DOHH2 (cell line): ENCODE results near the gene ATP4B.

Source experiments
- H3F3A ChIP-seq: fragments of 200-600 bp; sonication (generic), shearing (Covaris generic); 2 replicates; pipeline ENCODE4 v1.6.0; 2016; ENCODE audit warnings: antibody characterized with exemption, mild to moderate bottlenecking; ENCODE audit not compliant: control insufficient read depth, insufficient read depth
- H3K27ac ChIP-seq: fragments of 200-600 bp; sonication (generic); 2 replicates; pipeline ENCODE4 v1.5.1; 2014; ENCODE audit warnings: low read depth, mild to moderate bottlenecking, low read length, moderate library complexity
- H3K27me3 ChIP-seq: fragments of 200-600 bp; sonication (generic); 2 replicates; pipeline ENCODE4 v1.6.1; 2014; ENCODE audit warnings: mild to moderate bottlenecking, low read length, mixed read lengths; ENCODE audit not compliant: control insufficient read depth
- H3K36me3 ChIP-seq: fragments of 200-600 bp; sonication (generic); 2 replicates; pipeline ENCODE4 v1.6.1; 2014; ENCODE audit warnings: mild to moderate bottlenecking, low read length, moderate library complexity, mixed read lengths; ENCODE audit not compliant: control insufficient read depth
- H3K4me1 ChIP-seq: fragments of 200-600 bp; sonication (generic); 2 replicates; pipeline ENCODE4 v1.6.1; 2014; ENCODE audit warnings: mild to moderate bottlenecking, low read length, mixed read lengths; ENCODE audit not compliant: control insufficient read depth
- H3K4me2 ChIP-seq: fragments of 200-600 bp; sonication (generic); 2 replicates; pipeline ENCODE4 v1.6.0; 2014; ENCODE audit warnings: mild to moderate bottlenecking, low read length, moderate library complexity
- H3K4me3 ChIP-seq: fragments of 200-600 bp; sonication (generic); 2 replicates; pipeline ENCODE4 v1.5.1; 2014; ENCODE audit warnings: mild to moderate bottlenecking, low read length, mixed read lengths
- H3K79me2 ChIP-seq: fragments of 200-600 bp; sonication (generic); 2 replicates; pipeline ENCODE4 v1.6.1; 2014; ENCODE audit warnings: mild to moderate bottlenecking, low read length, mixed read lengths; ENCODE audit not compliant: control insufficient read depth
- H3K9me2 ChIP-seq: fragments of 200-600 bp; sonication (generic); replicated peaks from 2 replicates; pipeline ENCODE4 v1.6.1; 2014; ENCODE audit warnings: mild to moderate bottlenecking, low read length, mixed read lengths; ENCODE audit not compliant: control insufficient read depth
- H3K9me3 ChIP-seq: fragments of 200-600 bp; sonication (generic); 2 replicates; pipeline ENCODE4 v1.6.1; 2014; ENCODE audit warnings: antibody characterized with exemption, low read length, mixed read lengths; ENCODE audit not compliant: control insufficient read depth, insufficient read depth
- H4K20me1 ChIP-seq: fragments of 200-600 bp; sonication (generic); 2 replicates; pipeline ENCODE4 v1.6.0; 2014; ENCODE audit warnings: low read depth, mild to moderate bottlenecking, antibody characterized with exemption, low read length, moderate library complexity; ENCODE audit not compliant: control insufficient read depth, insufficient read depth
- CTCF ChIP-seq: fragments of 200-600 bp; sonication (generic); IDR thresholded peaks from one replicate; pipeline ENCODE4 v1.5.1; 2014; ENCODE audit warnings: antibody characterized with exemption, mild to moderate bottlenecking, low read depth, low read length; ENCODE audit not compliant: poor library complexity, severe bottlenecking
- EZH2phosphoT487 ChIP-seq: fragments of 200-600 bp; sonication (generic); IDR thresholded peaks from 2 replicates; pipeline ENCODE4 v1.6.1; 2017; ENCODE audit warnings: borderline replicate concordance, mild to moderate bottlenecking, antibody characterized with exemption, low read length, moderate library complexity, mixed read lengths

ATP4B gene

GRCh38 chr13:113621046-113621445, 37.0 kb downstream of the ATP4B start:
- H3K4me2 ChIP-seq, result no peak overlapping the region
- no peaks in the 10 kb centered on the region for H3K4me1 ChIP-seq
- H3K9me3 ChIP-seq, result no peaks in the 10 kb centered on the region
- H3K27me3 ChIP-seq, result no peaks in the 10 kb centered on the region
- TF ChIP-seq CTCF (no peak), EZH2phosphoT487 (no peak)
- H3K27ac ChIP-seq, result no peak overlapping the region
- peaks cover 98% of the 10 kb centered on the region for H3K79me2 ChIP-seq
- peaks cover 12% of the 10 kb centered on the region for H4K20me1 ChIP-seq
- peaks cover 86% of the 10 kb centered on the region for H3K36me3 ChIP-seq
- no peak overlapping the region for H3K4me3 ChIP-seq
- no peaks in the 10 kb centered on the region for H3K9me2 ChIP-seq
- H3F3A ChIP-seq, result no peaks in the 10 kb centered on the region

GRCh38 chr13:113620036-113620796, 37.8 kb downstream of the ATP4B start:
- Histone ChIP-seq H3K27me3 (no peaks in the 10 kb centered on the region), H3K27ac (no peak overlapping the region), H3K4me1 (no peaks in the 10 kb centered on the region), H3K4me2 (no peak overlapping the region), H4K20me1 (peaks cover 12% of the 10 kb centered on the region), H3K9me2 (no peaks in the 10 kb centered on the region), H3K9me3 (no peaks in the 10 kb centered on the region), H3K36me3 (peaks cover 86% of the 10 kb centered on the region), H3K79me2 (peaks cover 98% of the 10 kb centered on the region), H3K4me3 (no peak overlapping the region), H3F3A (no peaks in the 10 kb centered on the region)
- no peak for TF ChIP-seq CTCF
- no peak for TF ChIP-seq EZH2phosphoT487

- H3K4me1 ChIP-seq, result no peaks in the 10 kb centered on the region
- H4K20me1 ChIP-seq, result peaks cover 22% of the 10 kb centered on the region
- H3K79me2 ChIP-seq, result peaks cover 98% of the 10 kb centered on the region
- H3K9me3 ChIP-seq, result no peaks in the 10 kb centered on the region
- H3K9me2 ChIP-seq, result no peaks in the 10 kb centered on the region
- no peak overlapping the region for H3K4me2 ChIP-seq
- no peaks in the 10 kb centered on the region for H3K27me3 ChIP-seq
- peaks cover 88% of the 10 kb centered on the region for H3K36me3 ChIP-seq
- H3K27ac ChIP-seq, result no peak overlapping the region
- TF ChIP-seq EZH2phosphoT487 (no peak), CTCF (no peak)
- H3K4me3 ChIP-seq, result no peak overlapping the region
- no peaks in the 10 kb centered on the region for H3F3A ChIP-seq
Observed at GRCh38 chr13:113618455-113618854, 39.5 kb downstream of the ATP4B start.
